ENCODE measurements around the gene OLA1.

Gene OLA1

GRCh38 chr2:174224125-174224524 is 24.2 kb downstream of the OLA1 start:
- DNase-seq: no peak

DNA sequence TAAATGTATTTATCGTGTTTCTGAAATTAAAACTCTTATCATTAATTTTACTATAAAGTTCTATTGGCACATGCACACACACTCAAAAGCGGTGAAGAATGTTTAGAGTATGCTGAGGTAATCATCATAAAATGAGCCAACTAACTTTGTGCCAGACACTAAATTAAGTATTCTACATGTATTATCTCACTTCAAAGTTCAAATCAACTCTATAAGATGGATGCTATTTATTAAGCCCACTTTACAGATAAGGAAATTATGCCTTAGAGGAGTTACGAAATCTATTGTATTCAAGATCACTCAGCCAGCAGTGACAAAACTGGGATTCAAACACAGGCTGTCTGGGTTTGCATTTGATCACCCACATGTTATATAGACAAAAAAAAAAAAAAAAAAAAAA is 24.9 kb downstream of the OLA1 start:
- no peak for DNase-seq

DNA sequence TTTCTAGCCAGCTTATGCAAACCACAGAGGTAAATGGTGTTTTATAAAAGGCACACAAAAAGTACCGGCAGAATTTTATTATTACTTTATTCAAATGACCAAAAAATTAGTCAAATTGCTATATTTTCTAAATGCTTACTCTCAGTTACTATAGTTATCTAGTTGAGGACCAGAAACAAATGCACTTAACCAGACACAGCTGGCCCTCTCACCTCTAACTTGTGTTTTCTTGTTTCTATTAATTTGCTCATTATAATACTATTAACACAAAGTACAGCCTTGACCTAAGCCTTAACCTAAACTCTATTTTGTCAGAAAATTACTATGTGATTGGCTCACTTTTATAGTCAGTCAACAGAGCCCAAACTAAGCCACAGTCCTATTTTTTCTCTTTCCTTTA is 26.2 kb downstream of the OLA1 start:
- DNase-seq: peak; percentile 16

- no peak for DNase-seq
Measured at GRCh38 chr2:174219321-174219720, 29.0 kb downstream of the OLA1 start.

DNA sequence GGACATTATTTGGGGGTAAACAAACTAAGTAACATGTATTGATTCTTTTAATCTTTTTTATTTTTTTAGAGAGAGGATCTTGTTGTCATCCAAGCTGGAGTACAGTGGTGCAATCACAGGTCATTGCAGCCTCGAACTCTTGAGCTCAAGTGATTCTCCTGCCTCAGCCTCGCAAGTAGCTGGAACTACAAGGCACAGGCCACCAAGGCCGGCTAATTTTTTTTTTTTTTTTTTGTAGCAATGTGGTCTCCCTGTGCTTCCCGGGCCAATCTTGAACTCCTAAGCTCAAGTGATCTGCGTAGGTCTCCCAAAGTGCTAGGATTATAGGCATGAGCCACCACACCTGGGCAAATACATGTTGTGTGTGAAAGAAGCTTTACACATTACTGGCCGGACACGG is 29.6 kb downstream of the OLA1 start:
- no peak for DNase-seq

DNA sequence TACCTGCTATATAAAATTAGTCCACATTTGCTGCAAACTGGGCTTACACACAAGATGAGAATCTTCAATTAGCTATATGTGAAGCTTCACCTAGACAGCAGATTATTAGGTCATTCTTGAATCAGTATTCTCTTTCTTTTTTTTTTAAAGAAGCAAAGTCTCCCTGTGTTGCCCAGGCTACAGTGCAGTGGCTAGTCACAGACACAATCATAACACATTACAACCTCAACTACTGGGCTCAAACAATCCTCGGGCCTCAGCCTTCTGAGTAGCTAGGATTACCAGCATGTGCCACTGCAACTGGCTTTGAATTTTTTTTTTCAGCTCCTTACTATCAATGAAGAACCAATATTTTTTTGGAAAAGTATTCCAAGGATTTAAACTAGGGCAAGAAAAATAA is 30.5 kb downstream of the OLA1 start:
- no peak for DNase-seq

- no peak for DNase-seq
Measured at GRCh38 chr2:174211954-174212353, 36.4 kb downstream of the OLA1 start.

- no peak for DNase-seq
Measured at GRCh38 chr2:174210862-174211261, 37.5 kb downstream of the OLA1 start.

GRCh38 chr2:174209325-174209724 is 39.0 kb downstream of the OLA1 start:
- no peak for DNase-seq

- no peak for DNase-seq
Measured at GRCh38 chr2:174208026-174208425, 40.3 kb downstream of the OLA1 start.

- no peak for DNase-seq
Measured at GRCh38 chr2:174205562-174205961, 42.8 kb downstream of the OLA1 start.

DNA sequence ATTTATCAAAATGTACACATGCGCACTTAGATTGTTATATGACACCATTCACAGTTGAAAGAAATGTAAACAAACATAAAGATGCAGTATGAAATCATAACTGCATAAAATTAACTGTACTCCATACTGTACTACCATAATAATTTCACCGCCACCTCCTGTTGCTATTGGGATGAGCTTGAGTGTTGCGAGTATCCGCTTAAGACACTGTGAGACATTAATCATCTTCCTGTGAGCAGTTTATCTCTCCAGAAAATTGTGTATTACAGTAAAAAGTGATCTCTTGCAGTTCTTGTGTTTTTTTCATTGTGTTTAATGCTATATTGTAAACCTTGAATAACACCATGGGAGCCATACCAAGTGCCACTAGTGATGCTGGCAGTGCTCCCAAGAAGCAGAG is 46.1 kb downstream of the OLA1 start:
- no peak for DNase-seq

DNA sequence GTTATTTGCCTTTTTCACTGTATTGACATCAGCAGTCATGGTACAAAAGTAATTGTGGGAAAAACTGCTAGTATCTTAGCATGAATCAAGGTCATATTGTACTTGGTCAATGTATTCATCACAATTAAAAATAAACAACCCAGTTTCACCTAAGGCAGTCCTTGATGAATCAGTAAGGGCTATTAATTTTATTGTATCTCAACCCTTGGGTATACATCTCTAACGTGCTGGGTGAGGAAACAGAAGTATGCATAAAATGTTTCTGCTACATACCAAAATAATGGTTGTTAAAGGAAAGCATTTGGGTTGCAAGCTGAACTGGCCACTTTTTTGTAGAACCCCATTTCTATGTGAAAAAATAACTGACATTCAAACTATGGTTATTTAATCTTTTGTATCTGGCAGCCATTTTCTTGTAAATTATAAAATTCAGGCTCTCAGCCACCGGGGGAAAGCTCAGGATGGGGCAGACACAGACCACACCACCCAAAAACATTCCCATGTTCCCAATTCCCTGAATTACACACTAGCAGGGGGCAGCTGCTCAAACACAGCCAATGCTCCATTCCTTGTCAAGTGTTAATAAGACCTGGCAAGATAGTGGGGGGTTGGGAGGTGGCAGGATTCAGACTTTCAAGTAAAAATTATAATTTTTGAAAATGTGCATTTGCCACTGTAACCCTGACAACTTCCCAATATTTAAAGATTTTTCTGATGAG is 49.3 kb downstream of the OLA1 start:
- no peak for DNase-seq

DNA sequence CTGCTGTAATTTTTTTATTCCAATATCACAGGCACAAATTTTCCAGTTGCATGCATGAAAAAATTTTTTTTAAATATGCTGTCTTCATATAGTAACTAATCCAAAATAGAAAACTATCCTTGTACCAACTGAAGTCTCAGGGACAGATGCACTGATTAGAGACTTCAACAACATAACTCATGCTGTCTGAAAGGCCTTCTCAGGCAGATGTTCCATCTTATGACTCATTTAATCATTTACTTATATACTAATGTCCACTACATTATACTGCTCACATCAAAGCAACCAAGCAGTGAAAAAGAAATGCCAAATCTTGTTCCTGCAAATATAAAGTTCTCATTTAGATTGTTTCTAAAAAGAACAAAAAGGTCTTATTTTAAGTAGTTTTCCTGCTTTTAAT is 53.1 kb downstream of the OLA1 start:
- DNase-seq: peak; percentile 18

DNA sequence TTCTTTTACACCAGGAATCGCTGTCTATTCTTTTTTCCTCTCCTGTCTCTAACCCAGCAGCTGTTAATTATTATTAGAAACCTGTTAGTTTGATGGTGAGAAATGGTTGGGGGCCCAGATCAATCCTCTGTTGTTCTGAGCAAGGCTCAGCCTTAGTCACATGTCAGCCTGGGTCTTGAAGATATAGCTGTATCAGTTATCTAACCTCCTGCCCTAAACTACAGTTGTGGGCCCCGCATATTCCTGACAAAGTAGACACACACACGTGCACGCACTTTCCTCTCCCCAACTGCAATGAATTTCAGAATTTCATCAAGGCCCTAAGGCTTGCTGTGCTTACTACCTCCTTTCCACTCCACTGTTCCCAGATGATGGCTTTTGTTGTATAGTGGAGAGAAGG is 54.6 kb downstream of the OLA1 start:
- no peak for DNase-seq

DNA sequence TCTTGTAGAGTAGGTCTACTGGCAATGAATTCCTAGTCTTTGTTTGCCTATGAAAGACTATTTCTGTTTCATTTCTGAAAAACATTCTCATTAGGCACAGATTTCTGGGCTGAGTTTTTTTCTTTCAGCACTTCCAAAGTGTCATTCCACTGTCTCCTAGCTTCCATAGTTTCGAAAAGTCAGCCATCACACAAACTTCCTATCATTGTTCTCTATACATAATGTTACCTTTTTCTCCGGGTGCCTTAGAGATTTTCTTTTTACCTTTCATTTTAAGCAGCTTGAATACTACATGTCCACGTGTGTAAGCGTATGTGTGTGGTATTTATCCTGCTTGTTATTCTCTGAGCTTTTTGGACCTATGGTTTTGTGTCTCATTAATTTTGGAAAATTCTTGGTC is 55.7 kb downstream of the OLA1 start:
- no peak for DNase-seq

- no peak for DNase-seq
Measured at GRCh38 chr2:174191342-174192074, 56.8 kb downstream of the OLA1 start.

- DNase-seq: no peak
Measured at GRCh38 chr2:174184915-174185314, 63.4 kb downstream of the OLA1 start.

- DNase-seq: no peak
Measured at GRCh38 chr2:174184504-174184903, 63.8 kb downstream of the OLA1 start.

- no peak for DNase-seq
Measured at GRCh38 chr2:174183076-174183475, 65.3 kb downstream of the OLA1 start.

GRCh38 chr2:174181368-174181767 is 67.0 kb downstream of the OLA1 start:
- no peak for DNase-seq

- no peak for DNase-seq
Measured at GRCh38 chr2:174180726-174181236, 67.6 kb downstream of the OLA1 start.

- DNase-seq: peak; percentile 37
Measured at GRCh38 chr2:174180165-174180724, 68.1 kb downstream of the OLA1 start.

DNA sequence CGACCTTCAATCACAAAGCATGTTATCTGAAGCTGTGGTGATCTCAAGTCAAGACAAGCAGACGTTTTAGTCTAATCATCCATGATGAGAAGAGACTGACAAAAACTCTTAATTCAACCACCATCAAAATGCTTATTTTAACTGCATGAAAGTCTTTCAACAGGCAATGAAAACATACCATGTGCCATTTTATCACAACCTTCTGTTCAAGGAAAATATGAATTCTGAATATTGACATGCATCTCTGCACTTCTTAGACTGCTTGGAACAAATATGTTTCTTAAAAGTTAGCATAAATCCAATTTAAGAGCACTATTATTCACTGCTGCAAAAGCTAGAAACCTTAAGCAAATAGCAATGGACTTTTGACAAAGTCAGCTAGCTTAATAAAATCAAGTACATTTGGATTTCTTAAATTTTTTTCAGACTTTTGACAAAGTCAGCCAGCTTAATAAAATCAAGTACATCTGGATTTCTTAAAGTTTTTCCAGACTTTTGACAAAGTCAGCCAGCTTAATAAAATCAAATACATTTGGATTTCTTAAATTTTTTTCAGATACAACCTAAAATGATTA is 70.9 kb downstream of the OLA1 start:
- DNase-seq: no peak

Data from NCI-H69 (cell line).